Measurements from ENCODE around the gene LMBR1.

LMBR1 gene

GRCh38 chr7:156791241-156791640 lies 101.7 kb downstream of the LMBR1 start:
- no peak for DNase-seq

DNA sequence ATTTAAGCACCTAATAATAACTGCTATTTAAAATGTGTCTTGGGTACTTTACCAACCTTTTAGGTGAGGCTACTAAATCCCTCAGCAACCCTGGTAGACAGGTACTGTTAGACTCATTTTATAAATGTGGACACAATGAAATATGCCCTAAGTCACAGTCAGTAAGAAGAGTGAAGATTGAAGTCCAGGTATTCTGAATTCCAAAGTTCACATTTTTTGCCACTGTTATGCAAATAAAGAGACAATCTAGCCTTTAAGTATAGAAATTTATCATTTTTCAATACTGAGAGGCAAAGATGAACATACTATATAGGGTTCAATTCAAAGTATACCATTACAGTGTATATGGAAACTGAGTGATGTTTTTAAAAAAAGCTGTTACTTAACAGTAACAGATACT lies 102.7 kb downstream of the LMBR1 start:
- no peak for DNase-seq

DNA sequence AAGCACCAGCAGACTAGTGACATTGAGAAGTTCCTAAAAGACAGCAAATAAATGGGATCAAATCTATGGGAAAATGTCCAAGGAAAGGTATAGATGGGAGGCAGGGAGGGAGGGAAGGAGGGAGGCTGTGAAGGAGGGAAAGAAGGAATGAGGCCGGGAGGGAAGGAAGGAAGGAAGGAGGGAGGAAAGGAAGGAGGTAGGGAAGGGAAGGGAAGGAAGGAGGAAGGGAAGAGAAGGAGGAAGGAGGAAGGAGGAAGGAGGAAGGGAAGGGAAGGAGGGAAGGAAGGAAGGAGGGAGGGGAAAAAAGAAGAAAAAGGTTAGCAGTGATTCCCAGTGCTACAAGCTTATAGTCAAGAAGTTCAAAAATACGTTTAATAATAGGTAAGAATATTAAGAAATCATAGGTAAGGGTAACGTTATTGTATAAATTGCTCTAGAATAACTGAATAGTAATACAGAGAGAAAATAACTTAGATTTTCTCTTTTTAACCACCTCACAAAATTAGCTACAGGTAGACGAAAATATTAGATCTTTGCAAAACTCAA lies 106.9 kb downstream of the LMBR1 start:
- no peak for DNase-seq

- no peak for DNase-seq
These were observed 109.1 kb downstream of the LMBR1 start for GRCh38 chr7:156783864-156784263.

- no peak for DNase-seq
These were observed 111.0 kb downstream of the LMBR1 start for GRCh38 chr7:156781972-156782371.

DNA sequence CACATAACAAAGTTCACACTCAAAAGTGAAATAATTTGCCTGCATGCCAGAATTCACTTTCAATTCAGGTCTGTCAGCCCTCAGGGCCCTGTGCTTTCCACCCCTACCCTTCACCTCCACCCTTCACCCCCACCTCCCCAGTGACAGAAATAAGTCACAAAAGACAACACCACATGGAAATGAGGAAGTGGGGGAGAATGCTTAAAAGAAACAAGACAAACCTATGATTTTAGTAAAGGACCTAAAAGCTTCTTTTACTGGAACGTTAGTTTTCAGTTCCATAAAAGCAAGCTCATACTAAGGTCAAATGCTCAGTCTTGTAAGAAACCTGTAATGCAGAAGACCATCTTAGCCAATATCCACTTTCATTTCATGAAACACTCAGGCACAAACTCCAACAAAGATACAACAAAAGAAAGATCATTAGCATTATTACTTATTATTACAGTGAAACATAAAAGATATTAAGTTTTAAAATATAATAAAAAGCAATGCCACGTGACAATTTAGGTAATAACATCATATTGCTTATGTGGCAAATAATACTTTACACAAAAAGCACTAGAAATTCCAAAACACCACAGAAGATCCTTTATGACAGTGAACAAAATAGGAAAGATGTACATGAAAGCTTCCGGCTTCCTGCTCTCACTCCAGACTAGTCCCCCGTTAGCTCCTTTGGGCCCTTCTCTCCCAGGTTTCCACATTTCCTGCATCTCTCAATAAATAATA lies 112.1 kb downstream of the LMBR1 start:
- DNase-seq: peak; percentile 53

DNA sequence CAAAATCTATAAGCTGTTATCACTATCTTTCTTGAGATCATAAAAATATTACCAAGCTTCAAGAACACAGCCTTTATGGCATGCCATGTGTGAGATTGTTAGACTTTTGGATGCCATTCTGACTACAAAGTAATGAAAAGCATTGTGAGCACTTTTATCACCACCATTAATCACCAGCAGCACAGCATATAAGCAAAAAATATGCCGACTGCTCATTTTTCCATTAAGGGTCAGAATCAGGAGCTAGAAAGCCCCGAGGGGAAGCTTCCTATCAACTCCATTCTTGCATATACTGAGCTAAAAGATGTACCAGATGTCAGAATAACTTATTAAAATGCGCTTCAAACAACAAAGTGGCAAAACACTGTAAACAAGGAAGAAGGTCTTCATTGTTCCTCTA lies 114.3 kb downstream of the LMBR1 start:
- DNase-seq: no peak

- no peak for DNase-seq
These were observed 114.8 kb downstream of the LMBR1 start for GRCh38 chr7:156778201-156778600.

DNA sequence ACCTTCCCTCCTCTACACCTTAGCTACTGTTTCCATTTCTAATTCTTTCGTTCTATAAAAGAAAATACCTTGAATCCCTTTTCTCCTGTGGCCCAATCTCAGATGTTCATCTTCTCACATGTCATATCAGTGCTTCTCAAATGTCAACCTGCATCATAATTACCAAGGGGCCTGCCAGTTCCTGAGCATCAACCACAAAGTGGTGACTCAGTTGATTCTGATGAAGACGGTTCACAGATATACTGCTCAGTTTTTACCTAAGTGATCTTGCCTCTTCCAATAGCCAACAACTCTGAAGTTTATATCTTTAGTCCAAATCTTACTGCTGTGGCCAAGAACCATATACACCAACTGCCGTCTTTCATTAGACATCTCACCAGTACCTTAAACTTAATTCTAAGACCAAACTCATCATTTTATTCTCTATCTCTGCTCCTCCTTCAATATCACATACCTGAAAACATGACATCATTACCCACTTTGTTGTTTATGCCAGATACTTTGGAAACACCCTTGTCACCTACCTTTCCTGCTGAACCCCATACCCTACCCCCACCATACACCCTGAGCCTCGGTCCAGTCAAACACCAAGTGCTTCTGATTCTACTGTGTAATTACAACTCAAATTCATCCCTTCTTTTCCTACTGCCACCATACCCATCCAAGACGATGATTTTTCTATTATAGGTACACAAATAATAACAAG lies 115.5 kb downstream of the LMBR1 start:
- DNase-seq: no peak

DNA sequence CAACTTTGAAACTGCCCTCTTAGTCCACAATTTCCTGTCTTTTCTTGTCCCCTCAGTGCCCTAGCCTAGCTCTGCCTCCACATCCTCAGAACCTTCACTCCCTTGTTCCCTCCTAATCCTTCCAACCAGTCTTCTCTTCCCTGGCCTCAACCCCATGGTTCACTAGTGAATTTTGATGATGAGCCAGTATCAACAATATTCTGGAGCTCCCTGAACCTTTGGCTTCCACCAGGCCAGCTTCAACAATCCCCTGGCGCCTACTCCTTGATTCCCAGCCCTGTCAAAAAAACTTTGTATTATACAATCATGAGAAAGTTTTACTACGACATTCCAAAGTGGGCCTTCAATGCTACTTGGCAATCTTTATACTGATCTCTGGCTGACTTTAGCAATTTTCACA lies 116.5 kb downstream of the LMBR1 start:
- DNase-seq: no peak

DNA sequence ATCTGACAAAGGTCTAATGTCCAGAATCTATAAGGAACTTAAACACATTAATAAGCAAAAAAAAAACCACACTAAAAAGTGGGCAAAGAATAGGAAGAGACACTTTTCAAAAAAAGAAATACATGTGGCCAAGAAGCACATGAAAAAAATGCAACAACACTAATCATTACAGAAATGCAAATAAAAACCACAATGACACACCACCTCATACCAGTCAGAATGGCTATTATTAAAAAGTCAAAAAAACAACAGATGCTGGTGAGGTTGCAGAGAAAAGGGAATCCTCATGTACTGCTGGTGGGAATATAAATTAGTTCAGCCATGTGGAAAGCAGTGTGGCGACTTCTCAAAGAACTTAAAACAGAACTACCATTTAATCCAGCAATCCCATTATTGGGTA lies 119.0 kb downstream of the LMBR1 start:
- DNase-seq: no peak

DNA sequence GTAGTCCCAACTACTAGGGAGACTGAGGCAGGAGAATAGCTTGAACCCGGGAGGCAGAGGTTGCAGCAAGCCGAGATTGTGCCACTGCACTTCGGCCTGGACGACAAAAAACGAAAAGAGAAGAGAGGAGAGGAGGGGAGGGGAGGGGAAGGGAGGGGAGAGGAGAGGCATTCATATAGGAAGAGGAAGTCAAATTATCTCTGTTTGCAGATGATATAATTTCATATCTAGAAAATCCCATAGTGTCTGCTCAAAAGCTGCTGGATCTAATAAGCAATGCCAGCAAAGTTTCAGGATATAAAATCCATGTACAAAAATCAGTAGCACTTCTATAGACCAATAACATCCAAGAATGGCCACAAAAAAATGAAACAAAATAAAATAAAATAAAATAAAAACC lies 120.3 kb downstream of the LMBR1 start:
- no peak for DNase-seq

GRCh38 chr7:156768698-156769472 lies 124.1 kb downstream of the LMBR1 start:
- no peak for DNase-seq

DNA sequence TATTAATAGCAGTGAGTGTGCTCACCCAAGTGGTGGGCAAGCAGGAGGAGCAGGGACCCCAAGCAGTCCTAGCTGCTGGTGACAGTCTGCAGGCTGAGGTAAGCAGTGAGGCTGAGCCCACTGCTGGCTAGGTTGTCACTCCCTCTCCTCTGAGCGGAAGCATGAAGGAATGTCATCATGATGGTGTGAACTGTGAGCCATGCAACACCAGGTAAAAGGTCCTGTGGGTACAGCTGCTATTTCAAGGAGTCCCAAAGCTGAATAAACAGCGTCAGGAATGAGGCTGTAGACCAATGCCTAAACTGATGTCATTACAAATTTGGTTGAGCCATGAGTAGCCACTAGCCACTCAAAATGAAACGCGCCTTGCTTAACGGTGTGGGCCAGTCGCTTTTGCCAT lies 126.3 kb downstream of the LMBR1 start:
- no peak for DNase-seq

DNA sequence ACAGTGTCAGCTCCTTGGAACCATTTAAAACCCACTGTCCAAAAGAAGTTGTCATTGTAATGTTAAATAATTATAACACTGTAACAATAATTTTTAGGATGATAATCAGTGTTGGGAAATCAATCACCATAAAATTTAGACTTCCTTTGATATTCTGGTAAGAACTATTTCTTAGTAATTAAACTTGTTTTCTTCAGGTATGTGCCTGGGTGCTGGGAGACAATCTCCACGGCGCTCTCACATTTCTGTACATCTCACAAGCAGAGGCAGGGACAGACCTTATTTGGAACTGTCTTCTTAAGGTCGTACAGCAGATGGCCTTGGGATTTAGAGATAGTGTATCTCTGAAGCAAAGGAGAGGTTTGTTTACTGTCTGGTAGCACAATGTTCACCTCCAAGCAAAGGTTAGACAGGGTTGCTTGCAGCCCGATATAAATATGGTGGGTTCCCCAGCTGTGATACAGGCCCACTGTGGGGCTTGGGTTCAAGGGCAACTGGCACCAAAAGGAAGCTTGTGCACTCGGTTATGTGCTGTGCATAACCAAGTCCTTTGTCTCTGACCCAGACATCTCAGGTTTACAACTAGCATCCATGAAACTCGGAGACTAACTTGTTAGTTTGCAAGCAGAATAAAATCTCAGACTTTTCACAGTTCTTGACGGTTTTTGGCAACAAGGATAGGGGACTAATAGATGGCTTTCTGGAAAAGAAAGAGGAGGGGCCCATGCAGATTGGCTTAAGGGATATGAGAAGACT lies 126.9 kb downstream of the LMBR1 start:
- DNase-seq: no peak

- DNase-seq: no peak
These were observed 128.2 kb downstream of the LMBR1 start for GRCh38 chr7:156764766-156765165.

GRCh38 chr7:156764016-156764669 lies 128.8 kb downstream of the LMBR1 start:
- no peak for DNase-seq

DNA sequence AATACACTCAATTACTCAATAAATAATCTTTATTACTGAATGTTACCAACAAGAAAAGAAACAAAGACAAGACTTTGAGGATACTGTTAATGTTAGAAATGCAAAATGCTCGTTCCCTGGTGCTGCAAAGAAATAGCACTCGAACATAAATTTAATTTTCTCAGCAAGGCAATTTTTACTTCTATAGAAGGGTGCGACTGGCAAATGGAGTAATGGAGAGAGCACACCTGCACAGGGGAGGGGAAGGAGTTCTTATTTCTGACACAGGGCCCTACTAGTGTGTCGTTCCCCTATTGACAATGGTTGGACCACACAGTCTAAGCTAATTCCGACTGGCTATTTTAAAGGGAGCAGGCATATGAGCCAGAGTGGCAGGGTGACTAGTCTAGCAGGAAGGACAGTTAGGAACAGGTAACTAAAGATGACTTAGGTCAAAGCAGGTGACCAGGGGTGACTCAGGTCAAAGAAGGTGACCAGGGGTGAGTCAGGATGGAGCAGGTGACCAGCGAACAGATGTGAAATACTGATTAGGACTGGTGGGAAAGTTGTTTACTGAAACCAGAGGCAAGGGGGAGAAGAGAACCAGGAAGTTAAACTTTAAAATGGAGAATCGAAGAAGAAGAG lies 133.3 kb downstream of the LMBR1 start:
- no peak for DNase-seq

- DNase-seq: no peak
These were observed 133.8 kb downstream of the LMBR1 start for GRCh38 chr7:156759143-156759542.

GRCh38 chr7:156754201-156754600 lies 138.8 kb downstream of the LMBR1 start:
- no peak for DNase-seq

GRCh38 chr7:156753630-156754029 lies 139.4 kb downstream of the LMBR1 start:
- no peak for DNase-seq

DNA sequence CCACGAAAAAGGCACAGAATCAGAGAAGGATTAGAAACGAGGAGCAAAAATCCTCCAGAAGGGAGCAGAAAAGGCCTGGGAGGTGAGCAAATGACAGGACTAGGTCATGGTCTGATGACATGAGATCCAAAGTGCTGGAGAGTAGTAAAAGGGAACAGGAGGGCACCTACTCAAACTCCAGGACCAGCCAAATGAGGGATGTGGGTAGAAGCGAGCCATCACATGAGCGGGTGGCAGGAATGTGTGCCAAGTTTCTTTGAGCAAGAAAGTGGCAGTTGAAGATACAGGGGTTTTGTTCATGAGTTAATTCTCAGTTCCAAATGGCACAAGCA lies 139.8 kb downstream of the LMBR1 start:
- DNase-seq: no peak

Measured in GDM1 (cell line).